GM12878 (cell line): ENCODE results near the gene LMTK2. TPM values are rescaled to one million over a fixed set of nuclear protein-coding genes. Genes with fewer than 3 reads are reported as not detected.
A peak's percentile ranks its signal among the peaks of the same experiment; 100 is the strongest.

Experiments used
- ATAC-seq: fragments of 200-7000 bp; cut with Tn5 transposase; 3 replicates; pipeline ENCODE4 v1.9.1; 2020; ENCODE audit warnings: mild to moderate bottlenecking, moderate library complexity
- BruUV-seq: library from RNA; stranded (reverse); fragments of 400-500 nt; replicated peaks from 2 replicates; lab custom pipeline; 2021; lab: Mats Ljungman, UMichigan
- CTCF ChIA-PET: fragments of 300-600 bp; sonication (Branson Sonifier 250); formaldehyde crosslinking; extraction: SDS; loops from one replicate; lab custom pipeline; 2021; ENCODE audit warnings: inconsistent platforms; lab: Yijun Ruan, JAX
- POLR2A ChIA-PET: fragments of 350-600 bp; formaldehyde crosslinking; extraction: SDS; loops from one replicate; lab custom pipeline; 2021; ENCODE audit warnings: inconsistent platforms; lab: Charles Lee
- RAD21 ChIA-PET: fragments of 300-600 bp; sonication (Branson Sonifier 250); formaldehyde crosslinking; loops from one replicate; lab custom pipeline; 2023; ENCODE audit warnings: antibody characterized with exemption; ENCODE audit not compliant: unreplicated experiment; lab: Charles Lee
- SMC1A ChIA-PET: fragments of 300-600 bp; sonication (Branson Sonifier 250); formaldehyde crosslinking; loops from one replicate; lab custom pipeline; 2023; ENCODE audit not compliant: unreplicated experiment, uncharacterized antibody; lab: Charles Lee
- DNase-seq: peaks from one replicate; pipeline ENCODE4 v3.0.0-alpha.2; 2011; ENCODE audit warnings: low read depth, low spot score
- FAIRE-seq: peaks from 3 replicates; lab custom pipeline; 2011; peaks lifted over from hg19 to GRCh38; lab: Jason Lieb, UNC
- H2AFZ ChIP-seq: 2 replicates; pipeline ENCODE4 v1.6.0; 2011; ENCODE audit warnings: low read depth, low read length, control low read depth; ENCODE audit not compliant: control insufficient read depth
- H3K27ac ChIP-seq: 2 replicates; pipeline ENCODE4 v1.5.1; 2011; ENCODE audit warnings: control low read depth; ENCODE audit not compliant: control insufficient read depth, insufficient read depth
- H3K27me3 ChIP-seq, 2 experiments: replicated peaks in 1 of 2; 2 replicates each; pipeline versions ENCODE4 v1.6.0 to v1.6.1; 2011; ENCODE audit warnings: low read length in 1 of 2; ENCODE audit not compliant: control insufficient read depth in 2 of 2, insufficient read depth in 2 of 2
- H3K36me3 ChIP-seq, 2 experiments: 2 replicates each; pipeline ENCODE4 v1.5.1; 2011; ENCODE audit warnings: low read length in 1 of 2; ENCODE audit not compliant: control insufficient read depth in 2 of 2, insufficient read depth in 2 of 2
- H3K4me1 ChIP-seq: 2 replicates; pipeline ENCODE4 v1.6.1; 2011; ENCODE audit warnings: mild to moderate bottlenecking, low read length, moderate library complexity, mixed read lengths; ENCODE audit not compliant: control insufficient read depth, insufficient read depth
- H3K4me2 ChIP-seq: 2 replicates; pipeline ENCODE4 v1.6.0; 2011; ENCODE audit warnings: control low read depth; ENCODE audit not compliant: control insufficient read depth, insufficient read depth
- H3K4me3 ChIP-seq: fragments of 200-600 bp; sonication (generic); 2 replicates; pipeline ENCODE4 v1.5.1; 2016
- H3K79me2 ChIP-seq: 2 replicates; pipeline ENCODE4 v1.6.0; 2011; ENCODE audit warnings: low read length; ENCODE audit not compliant: control insufficient read depth, insufficient read depth
- H3K9ac ChIP-seq: 2 replicates; pipeline ENCODE4 v1.8.0; 2011; ENCODE audit warnings: low read length, control low read depth, mixed read lengths; ENCODE audit not compliant: control insufficient read depth, insufficient read depth
- H3K9me3 ChIP-seq: replicated peaks from 3 replicates; pipeline ENCODE4 v1.5.1; 2011; ENCODE audit warnings: mild to moderate bottlenecking, low read length; ENCODE audit not compliant: control insufficient read depth, insufficient read depth
- H4K20me1 ChIP-seq: 2 replicates; pipeline ENCODE4 v1.6.0; 2011; ENCODE audit not compliant: control insufficient read depth, insufficient read depth
- ATF3 ChIP-seq: IDR thresholded peaks from 2 replicates; pipeline ENCODE4 v1.6.1; 2011; ENCODE audit warnings: low read depth, mild to moderate bottlenecking, low read length, moderate library complexity, borderline replicate concordance; ENCODE audit errors: extremely low read depth
- BMI1 ChIP-seq: fragments of 450-650 bp; IDR thresholded peaks from 2 replicates; pipeline ENCODE4 v1.6.1; 2016; ENCODE audit warnings: mild to moderate bottlenecking, moderate library complexity, borderline replicate concordance
- HCFC1 ChIP-seq: fragments of 150-350 bp; IDR thresholded peaks from 2 replicates; pipeline ENCODE4 v1.6.1; 2014; ENCODE audit warnings: low read length
- LARP7 ChIP-seq: fragments of 450-650 bp; IDR thresholded peaks from 2 replicates; pipeline ENCODE4 v1.6.1; 2017; ENCODE audit warnings: mild to moderate bottlenecking
- MEF2B ChIP-seq: fragments of 450-650 bp; IDR thresholded peaks from 2 replicates; pipeline ENCODE4 v1.6.1; 2018; ENCODE audit warnings: mild to moderate bottlenecking, moderate library complexity; ENCODE audit not compliant: partially characterized antibody, poor library complexity, severe bottlenecking
- MYB ChIP-seq: fragments of 150-350 bp; IDR thresholded peaks from 2 replicates; pipeline ENCODE4 v1.6.1; 2014; ENCODE audit warnings: mild to moderate bottlenecking, low read depth, low read length, borderline replicate concordance
- NR2C1 ChIP-seq: fragments of 450-650 bp; IDR thresholded peaks from 2 replicates; pipeline ENCODE4 v1.6.1; 2017; ENCODE audit warnings: antibody characterized with exemption, mild to moderate bottlenecking, moderate library complexity
- RCOR1 ChIP-seq: conservative IDR thresholded peaks from 2 replicates; pipeline ENCODE4 v1.6.1; 2012; ENCODE audit warnings: low read depth, low read length, improper control_type of control experiment
- RFX5 ChIP-seq: IDR thresholded peaks from 2 replicates; pipeline ENCODE4 v1.6.1; 2011; ENCODE audit warnings: low read depth, low read length, improper control_type of control experiment
- SIX5 ChIP-seq: IDR thresholded peaks from 2 replicates; pipeline ENCODE4 v1.6.1; 2011; ENCODE audit warnings: mild to moderate bottlenecking, low read depth, low read length, moderate library complexity; ENCODE audit not compliant: severe bottlenecking
- SPI1 ChIP-seq: IDR thresholded peaks from 2 replicates; pipeline ENCODE4 v1.6.1; 2011; ENCODE audit warnings: low read depth, mild to moderate bottlenecking, low read length, moderate library complexity, borderline replicate concordance; ENCODE audit not compliant: insufficient read depth
- STAT1 ChIP-seq: fragments of 450-650 bp; conservative IDR thresholded peaks from 2 replicates; pipeline ENCODE4 v1.6.1; 2014; ENCODE audit warnings: antibody characterized with exemption, mild to moderate bottlenecking
- TARDBP ChIP-seq: IDR thresholded peaks from 2 replicates; pipeline ENCODE4 v1.6.1; 2016; ENCODE audit warnings: borderline replicate concordance
- ZBTB11 ChIP-seq: fragments of 450-650 bp; formaldehyde crosslinking; IDR thresholded peaks from 2 replicates; pipeline ENCODE4 v1.5.0; 2022; ENCODE audit warnings: mild to moderate bottlenecking, missing genetic modification characterization
- ZNF207 ChIP-seq: fragments of 450-650 bp; IDR thresholded peaks from 2 replicates; pipeline ENCODE4 v1.6.1; 2014; ENCODE audit warnings: antibody characterized with exemption, mild to moderate bottlenecking, borderline replicate concordance
- ZNF24 ChIP-seq: fragments of 450-650 bp; IDR thresholded peaks from 2 replicates; pipeline ENCODE4 v1.6.1; 2017; ENCODE audit warnings: antibody characterized with exemption, mild to moderate bottlenecking
- ZNF622 ChIP-seq: fragments of 450-650 bp; IDR thresholded peaks from 2 replicates; pipeline ENCODE4 v1.6.1; 2017; ENCODE audit warnings: mild to moderate bottlenecking, inconsistent platforms
- WGBS: methylation state at CpG from one replicate; pipeline ENCODE4 v1.1.6; 2016; ENCODE audit warnings: low lambda C conversion rate; ENCODE audit not compliant: insufficient replicate concordance, insufficient coverage; ENCODE audit errors: missing lambda C conversion rate; 5-methylcytosine and 5-hydroxymethylcytosine counted together
- in situ Hi-C: fragments of 300-500 bp; cut with MboI; formaldehyde crosslinking; loops from 9 replicates; pipeline ENCODE4 v1.14.3; 2018; ENCODE audit warnings: mixed read lengths
- intact Hi-C: fragments of 100-400 bp; cut with micrococcal nuclease; formaldehyde crosslinking; loops from one replicate; pipeline ENCODE4 v1.14.2; 2022; ENCODE audit not compliant: unreplicated experiment
- polyA plus RNA-seq, 11 experiments: library from polyadenylated mRNA; depleted of rRNA in 4 of 11; unstranded in 6 of 11; stranded (reverse) in 5 of 11; fragments of >200 nt; fragmentation: Nextera tagmentation in 4 of 11; fragmentation: Illumina TruSeq in 1 of 11; extraction: Ambion mirVana in 4 of 11; extraction: Trizol in 1 of 11; gene quantifications; 1 replicate in 1 of 11; 2 replicates in 10 of 11; pipeline versions ENCODE4 v1.2.1 to v1.2.3, GENCODE V29; 2011 to 2016; ENCODE audit warnings: inconsistent platforms in 2 of 11, missing spikeins in 2 of 11, low read depth in 1 of 11
- total RNA-seq, 4 experiments: library from RNA; depleted of rRNA in 3 of 4; stranded (reverse); fragments of >200 nt in 3 of 4; fragmentation: Illumina TruSeq in 1 of 4; extraction: Trizol in 1 of 4; gene quantifications; 2 replicates each; pipeline versions ENCODE4 v1.2.1 to v1.2.3, GENCODE V29; 2013 to 2021
- TF ChIP-seq, protein P1 (sequence below): IDR thresholded peaks from 2 replicates; pipeline ENCODE4 v1.6.1; 2012; ENCODE audit warnings: mild to moderate bottlenecking, low read depth, low read length

LMTK2 gene
- total and polyA plus RNA-seq, 10 of the 15 experiments (the other 5 are each of a cell fraction or from before 2014, with no cell fraction given) = 0.68 to 8.7 (median 4.6) TPM

DNA sequence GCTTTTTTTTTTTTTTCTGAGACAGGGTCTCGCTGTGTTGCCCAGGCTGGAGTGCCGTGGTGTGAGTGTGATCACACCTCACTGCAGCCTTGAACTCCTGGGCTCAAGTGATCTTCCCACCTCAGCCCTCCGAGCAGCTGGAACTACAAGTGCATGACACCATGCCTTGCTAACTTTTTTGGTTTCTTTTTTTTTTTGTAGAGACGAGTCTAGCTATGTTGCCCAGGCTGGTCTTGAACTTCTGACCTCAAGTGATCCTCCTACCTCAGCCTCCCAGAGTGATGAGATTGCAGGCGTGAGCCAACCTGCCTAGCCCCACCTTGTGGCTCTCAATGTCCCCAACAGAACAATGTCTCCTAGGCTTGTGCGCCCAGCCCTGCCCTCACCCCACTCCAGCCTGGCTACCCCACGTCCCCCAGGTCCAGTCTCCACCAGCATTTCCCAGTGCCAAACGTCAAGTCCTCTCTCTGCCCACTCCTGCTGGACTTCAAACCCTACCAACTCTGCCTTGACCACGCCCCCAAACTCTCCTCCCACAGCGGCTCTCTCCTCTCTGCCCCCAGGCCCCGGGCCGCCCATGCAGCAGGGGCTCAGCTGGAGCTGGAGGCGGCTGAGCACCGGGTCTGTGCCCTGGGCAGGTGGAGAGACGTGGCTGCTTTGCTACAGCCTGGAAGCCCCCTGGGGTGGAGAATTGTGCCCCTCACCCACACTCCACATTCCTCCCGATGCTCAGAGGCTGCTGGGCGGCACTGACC is 123.5 kb downstream of the LMTK2 start:
- no TSS peak for BruUV-seq
- no peaks in the 10 kb centered on the region for H3K79me2 ChIP-seq
- H4K20me1 ChIP-seq = no peaks in the 10 kb centered on the region
- H3K4me3 ChIP-seq = no peak overlapping the region
- no peaks in the 10 kb centered on the region for H3K36me3 ChIP-seq
- no peaks in the 10 kb centered on the region for H3K27me3 ChIP-seq
- POLR2A ChIA-PET = no interaction called here
- RAD21 ChIA-PET = no interaction called here
- H3K4me1 ChIP-seq = no peaks in the 10 kb centered on the region
- no peak for TF ChIP-seq ATF3
- TF ChIP-seq, protein P1, sequence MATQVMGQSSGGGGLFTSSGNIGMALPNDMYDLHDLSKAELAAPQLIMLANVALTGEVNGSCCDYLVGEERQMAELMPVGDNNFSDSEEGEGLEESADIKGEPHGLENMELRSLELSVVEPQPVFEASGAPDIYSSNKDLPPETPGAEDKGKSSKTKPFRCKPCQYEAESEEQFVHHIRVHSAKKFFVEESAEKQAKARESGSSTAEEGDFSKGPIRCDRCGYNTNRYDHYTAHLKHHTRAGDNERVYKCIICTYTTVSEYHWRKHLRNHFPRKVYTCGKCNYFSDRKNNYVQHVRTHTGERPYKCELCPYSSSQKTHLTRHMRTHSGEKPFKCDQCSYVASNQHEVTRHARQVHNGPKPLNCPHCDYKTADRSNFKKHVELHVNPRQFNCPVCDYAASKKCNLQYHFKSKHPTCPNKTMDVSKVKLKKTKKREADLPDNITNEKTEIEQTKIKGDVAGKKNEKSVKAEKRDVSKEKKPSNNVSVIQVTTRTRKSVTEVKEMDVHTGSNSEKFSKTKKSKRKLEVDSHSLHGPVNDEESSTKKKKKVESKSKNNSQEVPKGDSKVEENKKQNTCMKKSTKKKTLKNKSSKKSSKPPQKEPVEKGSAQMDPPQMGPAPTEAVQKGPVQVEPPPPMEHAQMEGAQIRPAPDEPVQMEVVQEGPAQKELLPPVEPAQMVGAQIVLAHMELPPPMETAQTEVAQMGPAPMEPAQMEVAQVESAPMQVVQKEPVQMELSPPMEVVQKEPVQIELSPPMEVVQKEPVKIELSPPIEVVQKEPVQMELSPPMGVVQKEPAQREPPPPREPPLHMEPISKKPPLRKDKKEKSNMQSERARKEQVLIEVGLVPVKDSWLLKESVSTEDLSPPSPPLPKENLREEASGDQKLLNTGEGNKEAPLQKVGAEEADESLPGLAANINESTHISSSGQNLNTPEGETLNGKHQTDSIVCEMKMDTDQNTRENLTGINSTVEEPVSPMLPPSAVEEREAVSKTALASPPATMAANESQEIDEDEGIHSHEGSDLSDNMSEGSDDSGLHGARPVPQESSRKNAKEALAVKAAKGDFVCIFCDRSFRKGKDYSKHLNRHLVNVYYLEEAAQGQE = no peak
- TF ChIP-seq BMI1 = no peak
- no peak for TF ChIP-seq RCOR1
- no peak for TF ChIP-seq SIX5
- TF ChIP-seq NR2C1 = no peak
- no peak for TF ChIP-seq TARDBP
- no peak for TF ChIP-seq ZNF24
- no peak for TF ChIP-seq ZNF207
- no peak for TF ChIP-seq MEF2B
- no peak for TF ChIP-seq RFX5
- no peak for TF ChIP-seq STAT1
- TF ChIP-seq SPI1 = no peak
- no peak for TF ChIP-seq ZNF622
- no peak for TF ChIP-seq MYB
- TF ChIP-seq LARP7 = no peak
- no peak for TF ChIP-seq HCFC1
- TF ChIP-seq ZBTB11 (CRISPR knock-in tag) = no peak
- CTCF ChIA-PET = interaction anchor here (0.7 kb wide), 1 partner anchor 1769 kb away, joined by 3 read pairs; no protein-coding TSS in a partner anchor
- SMC1A ChIA-PET = no interaction called here
- H3K27ac ChIP-seq = no peak overlapping the region
- no peak for FAIRE-seq
- in situ Hi-C loops (no loop called here), intact Hi-C loops (no loop called here)
- WGBS = 86% methylated on average over 17 of the region's 17 CpGs
- H3K4me2 ChIP-seq = no peak overlapping the region
- no peaks in the 10 kb centered on the region for H3K9me3 ChIP-seq
- no peak overlapping the region for H2AFZ ChIP-seq
- no peak for DNase-seq
- ATAC-seq = peak; percentile 25; the same call in 1 of the 3 replicates
- H3K9ac ChIP-seq = no peak overlapping the region
